Measurements from ENCODE around the gene UCN.

UCN gene

GRCh38 chr2:27262379-27263286, 45.6 kb downstream of the UCN start, which contains the start of gene SLC30A3 (continued):
- TF ChIP-seq ZNF670 (tag by site-specific recombination; IDR thresholded peaks at IDR 0.05; ENCODE audit: low read depth) (no peak), ZNF174 (tag by site-specific recombination; IDR thresholded peaks at IDR 0.05) (no peak), GLIS1 (tag by site-specific recombination; IDR thresholded peaks at IDR 0.05) (peak; percentile 9; the same call in 1 of the 2 replicates), ZNF549 (tag by site-specific recombination; IDR thresholded peaks at IDR 0.05) (no peak), BCL6B (tag by site-specific recombination; IDR thresholded peaks at IDR 0.05) (no peak), OSR2 (tag by site-specific recombination; IDR thresholded peaks at IDR 0.05) (no peak), ZNF24 (tag by site-specific recombination; IDR thresholded peaks at IDR 0.05) (no peak), ZNF501 (tag by site-specific recombination; IDR thresholded peaks at IDR 0.05) (no peak), ZNF473 (tag by site-specific recombination; IDR thresholded peaks at IDR 0.05) (no peak), ZNF157 (tag by site-specific recombination; IDR thresholded peaks at IDR 0.05) (no peak), ZNF510 (tag by site-specific recombination; IDR thresholded peaks at IDR 0.05; ENCODE audit: insufficient replicate concordance) (no peak), INSM2 (tag by site-specific recombination; IDR thresholded peaks at IDR 0.05) (no peak), ZBTB44 (tag by site-specific recombination; IDR thresholded peaks at IDR 0.05) (peak; percentile 13; the same call in 1 of the 2 replicates), ZBTB8A (tag by site-specific recombination; IDR thresholded peaks at IDR 0.05) (peak; percentile 91; the same call in 1 of the 2 replicates), ZNF221 (tag by site-specific recombination; IDR thresholded peaks at IDR 0.05; ENCODE audit: borderline replicate concordance) (no peak), PRDM4 (tag by site-specific recombination; IDR thresholded peaks at IDR 0.05) (no peak), ZNF239 (tag by site-specific recombination; IDR thresholded peaks at IDR 0.05) (no peak), ZNF555 (tag by site-specific recombination; conservative IDR thresholded peaks at IDR 0.05) (no peak), ZBTB17 (tag by site-specific recombination; IDR thresholded peaks at IDR 0.05) (peak; percentile 56), ZNF76 (tag by site-specific recombination; IDR thresholded peaks at IDR 0.05; ENCODE audit: borderline replicate concordance, low read depth) (no peak), PRDM1 (tag by site-specific recombination; IDR thresholded peaks at IDR 0.05) (no peak), KLF1 (tag by site-specific recombination; IDR thresholded peaks at IDR 0.05) (peak; percentile 11; the same call in 1 of the 2 replicates), ZNF433 (tag by site-specific recombination; IDR thresholded peaks at IDR 0.05; ENCODE audit: low read depth) (no peak), BCL11B (tag by site-specific recombination; IDR thresholded peaks at IDR 0.05; ENCODE audit: low read depth) (no peak), ZNF223 (tag by site-specific recombination; IDR thresholded peaks at IDR 0.05) (no peak), MYNN (tag by site-specific recombination; IDR thresholded peaks at IDR 0.05; ENCODE audit: borderline replicate concordance) (no peak), ZNF341 (tag by site-specific recombination; IDR thresholded peaks at IDR 0.05; ENCODE audit: low read depth) (no peak), KLF10 (tag by site-specific recombination; IDR thresholded peaks at IDR 0.05) (no peak), PBX3 (CRISPR knock-in tag; IDR thresholded peaks at IDR 0.05) (0 out of 2 replicates have a peak, but pooled peaks have one; percentile 18), ZNF692 (tag by site-specific recombination; IDR thresholded peaks at IDR 0.05) (no peak; the same call in 1 of the 2 replicates)

Data from HEK293 (cell line).